HS-5 (cell line): ENCODE data around the gene GABRB3.

Source experiments
- DNase-seq: peaks from one replicate; pipeline ENCODE4 v3.0.0-alpha.2; 2012; ENCODE audit warnings: low read depth

Gene GABRB3

GRCh38 chr15:26772154-26773066 lies at the start of gene GABRB3:
GABRB3 (minus strand) TSS chr15:26773066.
- no peak for DNase-seq

DNA sequence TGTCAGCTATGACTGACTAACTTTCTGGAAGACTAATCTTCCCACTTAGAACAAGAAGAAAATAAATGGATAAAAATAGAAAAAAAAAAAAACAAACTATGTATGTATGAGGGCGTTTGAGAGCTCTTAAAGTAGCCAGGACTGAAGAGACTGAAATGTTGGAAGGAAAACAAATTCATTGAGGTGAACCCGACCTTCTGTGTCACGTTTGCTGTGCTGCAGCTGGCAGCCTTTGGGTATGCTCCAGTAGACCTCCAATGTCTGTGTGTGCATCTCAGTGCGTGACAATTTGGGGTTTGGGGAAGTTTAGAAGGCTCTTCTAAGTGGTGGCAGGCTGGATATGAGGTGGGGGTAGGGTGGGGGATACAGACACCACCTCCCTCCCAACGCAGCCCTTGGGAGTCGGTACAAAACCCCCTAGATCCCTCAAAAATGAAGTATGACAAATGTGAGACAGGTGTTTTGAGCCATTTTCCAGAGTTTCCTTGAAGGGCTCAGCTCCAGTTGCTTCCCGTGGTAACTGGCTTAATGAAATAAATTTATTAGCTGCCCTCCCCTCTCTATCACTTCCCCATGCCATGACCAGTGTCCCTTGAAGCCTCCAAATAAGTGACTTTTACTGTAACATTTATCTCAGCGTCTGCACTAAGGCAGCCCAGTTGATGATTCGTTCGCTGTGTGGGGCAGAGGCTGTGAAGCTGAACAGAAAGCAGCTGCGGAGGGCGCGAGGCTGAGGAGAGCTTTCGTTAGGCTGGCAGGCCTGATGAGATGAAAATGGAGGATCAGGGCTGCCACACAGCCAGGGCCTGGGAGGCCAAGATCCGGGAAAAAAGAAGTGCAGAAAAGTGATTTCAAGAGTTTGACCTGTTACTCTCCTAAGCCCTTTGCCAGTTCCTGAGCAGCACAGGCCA lies 34.9 kb upstream of the GABRB3 start:
- DNase-seq: no peak

DNA sequence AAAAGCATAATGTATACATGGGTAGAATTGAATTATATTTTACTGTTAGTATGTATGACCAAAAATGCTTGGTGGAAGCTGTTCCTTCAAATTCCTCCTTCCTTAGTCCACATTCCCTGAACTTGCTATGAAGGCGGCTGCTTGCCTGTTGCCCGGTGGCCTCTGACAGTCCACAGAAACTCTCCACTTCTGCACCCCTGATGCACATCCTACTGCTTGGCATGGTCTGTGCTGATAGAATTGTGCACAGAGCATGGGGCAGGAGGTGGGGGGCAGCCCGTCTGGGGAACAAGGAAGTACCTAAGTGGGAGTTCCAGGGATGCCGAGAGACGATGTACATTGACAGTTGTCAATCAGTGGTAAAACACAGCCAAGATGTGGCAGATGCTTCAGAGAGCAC lies 33.7 kb upstream of the GABRB3 start:
- no peak for DNase-seq

GRCh38 chr15:26806151-26806550 lies 33.3 kb upstream of the GABRB3 start:
- no peak for DNase-seq

GRCh38 chr15:26805470-26805869 lies 32.6 kb upstream of the GABRB3 start:
- DNase-seq: no peak

DNA sequence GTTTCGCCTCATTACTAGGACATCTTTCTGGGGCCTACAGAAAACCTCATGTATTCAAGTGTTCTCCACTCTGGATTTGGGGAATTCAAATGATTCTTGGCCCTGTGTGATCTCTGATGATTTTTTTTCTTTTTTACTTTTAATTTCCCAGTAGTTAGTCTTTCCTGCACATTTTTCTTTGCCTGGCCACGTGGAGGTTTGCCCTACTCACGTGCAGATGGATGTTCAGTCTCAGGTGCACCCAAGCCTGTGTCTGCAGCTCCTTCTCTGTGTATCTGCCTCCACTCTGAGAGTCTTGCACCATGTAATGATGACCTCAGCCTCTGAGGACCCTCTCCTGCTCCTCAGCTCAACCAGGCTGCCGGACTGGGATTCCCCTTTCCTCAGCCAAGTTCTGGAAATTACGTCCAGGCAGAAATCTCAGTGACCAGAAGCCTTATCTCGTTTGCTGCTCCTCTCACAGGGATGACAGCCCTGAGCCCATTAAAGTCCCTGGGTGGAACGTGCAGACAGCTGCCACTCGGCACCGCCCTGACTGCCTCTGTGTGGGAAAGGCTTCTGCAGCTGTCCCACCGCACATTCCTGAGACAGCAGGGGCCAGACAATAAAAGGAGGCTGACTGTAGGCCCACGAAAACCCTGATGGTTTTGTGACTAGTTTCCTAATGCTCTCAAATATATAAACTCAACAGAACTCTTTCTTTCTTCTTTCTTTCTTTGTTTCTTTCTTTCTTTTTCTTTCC lies 31.4 kb upstream of the GABRB3 start:
- DNase-seq: no peak

DNA sequence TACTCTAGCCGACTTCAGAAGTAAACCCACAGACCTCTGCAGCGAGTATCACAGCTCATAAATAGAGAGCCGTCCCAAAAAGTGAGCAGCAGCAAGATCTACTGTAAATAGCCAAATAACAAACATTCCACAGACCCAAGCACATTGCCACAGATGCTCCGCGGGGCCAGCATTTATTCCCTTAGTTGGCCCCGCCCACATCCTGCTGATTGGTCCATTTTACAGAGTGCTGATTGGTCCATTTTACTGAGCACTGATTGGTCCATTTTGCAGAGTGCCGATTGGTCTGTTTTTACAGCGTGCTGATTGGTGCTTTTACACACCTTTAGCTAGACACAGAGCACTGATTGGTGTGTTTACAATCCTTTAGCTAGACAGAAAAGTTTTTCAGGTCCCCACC lies 17.3 kb upstream of the GABRB3 start:
- DNase-seq: no peak

DNA sequence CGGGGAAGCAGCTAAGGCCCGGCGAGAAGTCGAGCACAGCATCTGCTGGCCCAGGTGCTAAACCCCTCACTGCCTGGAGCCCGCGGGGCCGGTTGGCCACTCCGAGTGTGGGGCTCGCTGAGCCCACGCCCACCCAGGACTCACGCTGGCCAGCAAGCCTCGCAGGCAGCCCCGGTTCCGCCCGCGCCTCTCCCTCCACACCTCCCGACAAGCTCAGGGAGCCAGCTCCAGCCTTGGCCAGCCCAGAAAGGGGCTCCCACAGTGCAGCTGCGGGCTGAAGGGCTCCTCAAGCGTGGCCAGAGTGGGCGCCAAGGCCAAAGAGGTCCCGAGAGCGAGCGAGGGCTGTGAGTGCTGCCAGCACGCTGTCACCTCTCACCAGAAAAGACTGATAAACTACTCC lies 8.9 kb upstream of the GABRB3 start:
- no peak for DNase-seq

- no peak for DNase-seq
These were observed 1.1 kb upstream of the GABRB3 start for GRCh38 chr15:26773917-26774316.

DNA sequence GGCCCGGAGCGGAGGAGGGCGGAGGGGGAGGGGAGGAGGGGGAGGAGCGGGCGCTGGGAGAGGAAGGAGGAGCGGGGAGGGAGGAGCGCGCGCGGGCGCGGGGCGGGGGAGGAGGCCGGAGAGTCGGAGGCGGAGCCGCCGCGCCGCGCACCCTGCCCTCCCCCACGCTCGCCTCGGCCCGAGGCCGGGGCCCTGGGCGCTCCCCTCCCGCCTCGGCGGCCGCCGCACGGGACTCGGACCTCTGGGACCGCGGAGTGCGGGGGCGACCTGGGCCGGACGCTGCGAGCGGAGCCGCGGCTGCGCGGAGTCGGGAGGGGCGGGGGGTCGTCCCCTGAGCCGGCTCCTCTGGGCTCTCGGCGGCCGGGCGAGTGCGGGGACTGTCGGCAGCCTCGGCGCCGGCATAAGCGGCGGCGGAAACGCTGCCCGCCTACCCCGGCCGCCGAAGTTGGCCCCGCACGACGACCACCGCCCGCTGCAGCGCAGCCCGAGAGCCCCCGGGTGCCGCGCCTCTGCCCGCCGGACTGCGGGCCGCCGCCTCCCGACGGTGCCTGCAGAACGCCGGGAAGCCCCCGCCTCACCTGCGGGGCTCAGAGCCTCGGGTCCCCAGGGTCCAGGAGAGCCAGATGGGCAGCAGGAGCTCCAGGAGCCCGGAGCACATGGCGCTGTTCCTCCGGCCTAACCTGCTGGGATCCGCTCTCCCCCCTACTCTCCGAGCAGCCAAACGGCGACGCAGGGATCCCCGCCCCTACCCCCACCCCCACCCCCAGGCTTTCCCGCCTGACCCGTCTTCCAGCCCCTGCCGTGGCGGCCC lies 406 bp upstream of the GABRB3 start:
- no peak for DNase-seq

- no peak for DNase-seq
These were observed 1.2 kb downstream of the GABRB3 start for GRCh38 chr15:26771578-26772153.

- DNase-seq: no peak
These were observed 1.7 kb downstream of the GABRB3 start for GRCh38 chr15:26771168-26771567.

GRCh38 chr15:26767169-26767670 lies 5.6 kb downstream of the GABRB3 start:
- no peak for DNase-seq

DNA sequence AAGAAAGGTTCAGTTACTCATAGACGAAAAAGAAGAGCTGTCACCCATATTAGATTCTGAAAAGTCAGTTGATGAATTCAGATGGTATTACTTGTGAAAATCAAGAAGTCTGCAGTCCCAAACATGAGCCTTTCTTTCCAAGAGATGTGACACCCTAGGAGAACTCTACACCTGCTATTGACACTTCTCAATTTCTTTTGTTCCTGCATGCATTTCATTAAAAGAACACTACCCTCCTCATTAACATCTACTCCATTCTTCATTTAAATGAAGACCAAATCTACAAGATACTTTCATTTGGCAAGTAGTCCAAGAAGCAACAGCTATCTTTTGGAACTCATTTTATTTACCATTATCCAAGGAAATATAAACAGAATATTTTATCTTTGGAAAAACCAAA lies 6.6 kb downstream of the GABRB3 start:
- no peak for DNase-seq

- DNase-seq: no peak
These were observed 12.9 kb downstream of the GABRB3 start for GRCh38 chr15:26759986-26760385.

- DNase-seq: no peak
These were observed 14.8 kb downstream of the GABRB3 start for GRCh38 chr15:26758079-26758478.

DNA sequence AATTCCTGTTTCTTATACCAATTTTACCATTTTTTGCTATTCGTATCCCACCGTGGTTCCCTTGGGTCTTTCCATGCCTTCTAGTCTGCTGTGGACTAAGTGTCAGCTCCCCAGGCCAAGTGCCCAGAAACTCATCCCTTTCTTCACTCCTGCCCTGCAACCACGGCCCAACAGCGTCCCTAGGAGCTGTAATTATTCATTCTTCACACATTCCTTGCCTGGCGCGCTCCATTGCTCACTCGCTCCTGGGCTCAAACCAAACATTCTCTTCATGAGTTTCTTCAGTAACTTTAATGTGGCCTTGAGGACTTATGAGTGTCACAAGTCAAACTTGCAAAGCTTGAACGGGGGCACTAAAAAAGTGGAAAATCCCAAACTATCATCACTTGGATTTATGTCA lies 15.7 kb downstream of the GABRB3 start:
- no peak for DNase-seq

- no peak for DNase-seq
These were observed 28.0 kb downstream of the GABRB3 start for GRCh38 chr15:26744894-26745293.

- no peak for DNase-seq
These were observed 33.1 kb downstream of the GABRB3 start for GRCh38 chr15:26739791-26740190.

GRCh38 chr15:26738996-26739395 lies 33.9 kb downstream of the GABRB3 start:
- DNase-seq: no peak
